ENCODE results near the gene STPG2. TPM values are rescaled to one million over a fixed set of nuclear protein-coding genes. Genes with fewer than 3 reads are reported as not detected.
A peak's percentile ranks its signal among the peaks of the same experiment; 100 is the strongest.

The STPG2 gene
- total and polyA plus RNA-seq, 2 experiments from 2014 or later, result 0.32 TPM; not detected in 1

DNA sequence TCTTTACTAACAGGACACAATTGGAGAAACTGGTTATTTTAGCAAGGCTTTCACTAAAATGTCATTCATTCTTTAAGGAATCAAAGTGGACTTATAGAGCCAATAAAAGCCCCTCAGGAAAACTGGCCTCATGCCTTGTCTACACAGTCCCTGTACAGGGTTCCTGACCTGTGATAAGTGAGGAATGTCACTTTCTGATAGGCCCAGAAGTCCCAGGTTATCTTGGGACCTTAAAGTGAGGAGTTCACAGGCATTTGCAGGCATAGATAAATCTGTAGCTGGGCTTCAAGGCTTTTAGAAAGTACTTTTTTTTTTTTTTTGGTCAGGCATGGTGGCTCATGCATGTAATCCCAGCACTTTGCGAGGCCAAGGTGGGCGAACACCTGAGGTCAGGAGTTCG, 19.4 kb upstream of the STPG2 start:
- Histone ChIP-seq H3K4me1 (ENCODE audit: insufficient read depth) (no peaks in the 10 kb centered on the region), H2AFZ (no peak overlapping the region), H3K27ac (no peak overlapping the region), H3K27me3 (replicated peaks; ENCODE audit: insufficient read depth) (no peaks in the 10 kb centered on the region), H3K4me2 (ENCODE audit: unreplicated experiment) (no peak overlapping the region), H3F3A (ENCODE audit: insufficient read depth) (no peaks in the 10 kb centered on the region), H4K20me1 (ENCODE audit: insufficient read depth) (no peaks in the 10 kb centered on the region), H3K79me2 (ENCODE audit: insufficient read depth) (no peaks in the 10 kb centered on the region), H3K9ac (no peak overlapping the region), H3K9me3 (ENCODE audit: low read depth) (no peaks in the 10 kb centered on the region), H3K4me3 (no peak overlapping the region), H3K9me2 (ENCODE audit: insufficient read depth) (no peaks in the 10 kb centered on the region), H3K36me3 (ENCODE audit: low read depth) (no peaks in the 10 kb centered on the region)
- no peak for DNase-seq
- TF ChIP-seq EZH2phosphoT487 (IDR thresholded peaks at IDR 0.05; ENCODE audit: insufficient read depth, low read depth) (no peak), EZH2 (IDR thresholded peaks at IDR 0.05; ENCODE audit: insufficient read depth, poor library complexity, severe bottlenecking) (no peak)
- 86 to 92% methylated on average over 2 to 3 of the region's 3 CpGs for WGBS, 2 experiments (ENCODE audit: low coverage in 1 of 2, low lambda C conversion rate in 2 of 2, missing lambda C conversion rate in 2 of 2)
- in situ Hi-C loops (cut with MboI), result no loop called here

DNA sequence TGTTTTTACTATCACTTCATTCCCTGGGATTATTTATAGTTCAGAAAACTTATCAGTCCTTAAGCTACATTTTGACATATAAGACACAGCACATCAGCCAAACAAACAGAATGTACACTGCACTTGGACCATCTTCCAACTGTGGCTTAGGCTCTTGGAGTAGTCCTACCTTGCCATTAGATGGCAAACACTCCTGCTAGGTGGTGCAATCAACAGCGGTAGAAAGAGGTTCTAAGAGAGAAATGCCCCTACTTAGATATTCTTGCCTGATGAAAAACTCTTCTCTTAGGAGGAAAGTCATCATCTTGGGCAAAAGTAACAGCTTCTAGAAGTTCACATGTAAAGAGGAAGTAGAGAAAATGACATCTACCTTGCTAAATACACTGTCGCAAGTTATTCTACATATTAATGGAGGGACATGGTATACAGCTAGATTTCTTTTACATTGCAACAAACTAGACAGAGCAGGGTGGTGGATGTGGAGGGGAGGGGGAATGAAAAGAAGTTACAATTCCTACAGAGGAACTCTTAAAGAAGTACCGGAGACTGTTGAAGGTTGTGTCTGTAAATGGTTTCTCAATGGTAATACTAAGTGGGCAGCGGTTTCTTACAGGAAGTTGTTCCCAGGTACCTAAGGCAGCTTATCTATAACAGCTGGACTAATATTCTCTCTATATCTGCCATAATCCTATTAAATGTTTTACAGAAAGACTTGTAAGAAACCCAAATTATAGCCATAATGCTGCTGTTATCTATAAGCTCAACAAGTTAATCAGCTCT, 8.1 kb upstream of the STPG2 start:
- H3K9me3 ChIP-seq (ENCODE audit: low read depth), result no peaks in the 10 kb centered on the region
- no peak overlapping the region for H2AFZ ChIP-seq
- in situ Hi-C loops (cut with MboI), result no loop called here
- DNase-seq, result no peak
- H3K27ac ChIP-seq, result no peak overlapping the region
- H3K9me2 ChIP-seq (ENCODE audit: insufficient read depth), result no peaks in the 10 kb centered on the region
- no peaks in the 10 kb centered on the region for H4K20me1 ChIP-seq (ENCODE audit: insufficient read depth)
- TF ChIP-seq EZH2 (IDR thresholded peaks at IDR 0.05; ENCODE audit: insufficient read depth, poor library complexity, severe bottlenecking), result no peak
- TF ChIP-seq EZH2phosphoT487 (IDR thresholded peaks at IDR 0.05; ENCODE audit: insufficient read depth, low read depth), result no peak
- H3K4me3 ChIP-seq, result no peak overlapping the region
- H3K4me2 ChIP-seq (ENCODE audit: unreplicated experiment), result no peak overlapping the region
- no peaks in the 10 kb centered on the region for H3K27me3 ChIP-seq (replicated peaks; ENCODE audit: insufficient read depth)
- H3K9ac ChIP-seq, result no peak overlapping the region
- H3K36me3 ChIP-seq (ENCODE audit: low read depth), result no peaks in the 10 kb centered on the region
- 62 to 67% methylated on average over 4 of the region's 4 CpGs for WGBS, 2 experiments (ENCODE audit: low coverage in 1 of 2, low lambda C conversion rate in 2 of 2, missing lambda C conversion rate in 2 of 2)
- H3K79me2 ChIP-seq (ENCODE audit: insufficient read depth), result no peaks in the 10 kb centered on the region
- H3K4me1 ChIP-seq (ENCODE audit: insufficient read depth), result 0 out of 2 replicates have a peak, but pooled peaks cover 10% of the 10 kb centered on the region
- H3F3A ChIP-seq (ENCODE audit: insufficient read depth), result no peaks in the 10 kb centered on the region

DNA sequence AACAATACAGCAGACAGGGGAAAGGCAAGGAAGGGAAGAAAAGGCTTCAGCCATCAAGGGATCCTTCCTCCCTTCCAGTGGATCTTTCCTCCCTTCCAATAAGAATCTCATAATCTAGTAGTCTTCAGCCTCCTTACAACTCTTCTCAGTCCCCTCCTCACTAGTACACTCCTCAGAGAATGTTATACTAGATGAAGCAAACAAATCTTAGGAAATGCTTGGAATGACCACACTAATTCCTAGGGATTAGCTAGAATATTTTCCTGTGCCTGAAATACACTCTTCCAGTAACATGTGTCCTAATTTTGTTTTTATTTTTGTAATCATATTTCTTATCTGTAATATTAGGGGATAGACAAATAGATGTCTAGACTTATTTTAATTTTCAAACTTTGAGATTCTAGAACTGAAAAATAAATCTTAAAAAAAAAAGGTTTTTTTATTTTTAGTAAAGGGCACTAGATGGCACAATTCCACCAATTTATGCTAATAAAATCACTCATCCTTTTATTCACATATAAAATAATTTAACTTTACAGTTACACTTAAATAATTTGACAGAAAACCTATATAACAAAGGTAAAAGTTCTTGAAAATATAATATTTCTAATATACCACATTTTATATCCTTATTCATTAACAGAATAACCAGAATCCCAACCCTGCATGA, 7.0 kb upstream of the STPG2 start:
- TF ChIP-seq EZH2phosphoT487 (IDR thresholded peaks at IDR 0.05; ENCODE audit: insufficient read depth, low read depth), result no peak
- no peak for TF ChIP-seq EZH2 (IDR thresholded peaks at IDR 0.05; ENCODE audit: insufficient read depth, poor library complexity, severe bottlenecking)
- Histone ChIP-seq H3K9me3 (ENCODE audit: low read depth) (no peaks in the 10 kb centered on the region), H3K9me2 (ENCODE audit: insufficient read depth) (no peaks in the 10 kb centered on the region), H3K4me1 (ENCODE audit: insufficient read depth) (0 out of 2 replicates have a peak, but pooled peaks cover 10% of the 10 kb centered on the region), H3K27me3 (replicated peaks; ENCODE audit: insufficient read depth) (no peaks in the 10 kb centered on the region), H3K4me3 (no peak overlapping the region), H2AFZ (peak overlapping the region; percentile 26; the same call in 1 of the 2 replicates), H3K9ac (no peak overlapping the region), H3K36me3 (ENCODE audit: low read depth) (no peaks in the 10 kb centered on the region), H3K4me2 (ENCODE audit: unreplicated experiment) (no peak overlapping the region), H4K20me1 (ENCODE audit: insufficient read depth) (no peaks in the 10 kb centered on the region), H3K79me2 (ENCODE audit: insufficient read depth) (no peaks in the 10 kb centered on the region), H3F3A (ENCODE audit: insufficient read depth) (no peaks in the 10 kb centered on the region), H3K27ac (no peak overlapping the region)
- in situ Hi-C loops (cut with MboI), result no loop called here
- peak; percentile 65 for DNase-seq

DNA sequence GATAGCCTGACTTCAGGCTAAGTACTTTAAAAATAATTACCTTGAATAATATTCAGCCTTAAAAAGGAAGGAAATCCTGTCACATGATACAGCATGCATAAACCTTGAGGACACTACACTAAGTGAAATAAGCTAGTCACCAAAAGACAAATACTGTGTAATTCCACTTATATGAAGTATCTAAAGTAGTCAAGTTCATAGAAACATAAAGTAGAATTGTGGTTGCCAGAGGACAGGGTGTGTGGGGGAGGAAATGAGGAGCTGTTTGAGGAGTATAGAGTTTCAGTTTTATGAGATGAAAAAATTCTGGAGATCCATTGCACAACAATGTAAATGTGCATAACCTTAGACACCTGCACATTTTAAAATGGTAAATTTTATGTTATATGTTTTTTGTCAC, 5.6 kb upstream of the STPG2 start:
- H3F3A ChIP-seq (ENCODE audit: insufficient read depth), result no peaks in the 10 kb centered on the region
- H3K27ac ChIP-seq, result no peak overlapping the region
- in situ Hi-C loops (cut with MboI), result no loop called here
- no peak overlapping the region for H3K4me2 ChIP-seq (ENCODE audit: unreplicated experiment)
- no peaks in the 10 kb centered on the region for H3K9me2 ChIP-seq (ENCODE audit: insufficient read depth)
- H3K4me3 ChIP-seq, result no peak overlapping the region
- peak overlapping the region; percentile 56 for H2AFZ ChIP-seq
- H3K27me3 ChIP-seq (replicated peaks; ENCODE audit: insufficient read depth), result no peaks in the 10 kb centered on the region
- H3K9ac ChIP-seq, result no peak overlapping the region
- no peaks in the 10 kb centered on the region for H3K79me2 ChIP-seq (ENCODE audit: insufficient read depth)
- no peaks in the 10 kb centered on the region for H3K36me3 ChIP-seq (ENCODE audit: low read depth)
- H4K20me1 ChIP-seq (ENCODE audit: insufficient read depth), result no peaks in the 10 kb centered on the region
- no peak for DNase-seq
- H3K9me3 ChIP-seq (ENCODE audit: low read depth), result no peaks in the 10 kb centered on the region
- TF ChIP-seq EZH2 (IDR thresholded peaks at IDR 0.05; ENCODE audit: insufficient read depth, poor library complexity, severe bottlenecking) (no peak), EZH2phosphoT487 (IDR thresholded peaks at IDR 0.05; ENCODE audit: insufficient read depth, low read depth) (no peak)
- H3K4me1 ChIP-seq (ENCODE audit: insufficient read depth), result 0 out of 2 replicates have a peak, but pooled peaks cover 10% of the 10 kb centered on the region
